HG03025 (cell line): Measurements from ENCODE around the gene TPM1.
"Not testable (repeated sequence)": the region's sequence is repeated elsewhere in the genome, so short reads cannot be mapped to it uniquely, and the experiment has no call there.

Source experiments
- ATAC-seq: cut with Tn5 transposase; IDR thresholded peaks from one replicate; pipeline ENCODE4 v1.9.1; 2021; ENCODE audit warnings: mild to moderate bottlenecking, moderate library complexity; ENCODE audit not compliant: unreplicated experiment, low FRiP score

TPM1 gene

GRCh38 chr15:63041974-63042876 lies at the start of gene TPM1:
Gene TPM1, plus strand, starts transcription at chr15:63042747. Its CDS starts 83 bp downstream, at chr15:63042830.
- ATAC-seq, result no peak

GRCh38 chr15:62993066-62993465 lies 49.5 kb upstream of the TPM1 start:
- no peak for ATAC-seq

GRCh38 chr15:62993632-62994031 lies 48.9 kb upstream of the TPM1 start:
- ATAC-seq, result not testable (repeated sequence)

- no peak for ATAC-seq
Measured at GRCh38 chr15:62994439-62994838, 48.1 kb upstream of the TPM1 start.

DNA sequence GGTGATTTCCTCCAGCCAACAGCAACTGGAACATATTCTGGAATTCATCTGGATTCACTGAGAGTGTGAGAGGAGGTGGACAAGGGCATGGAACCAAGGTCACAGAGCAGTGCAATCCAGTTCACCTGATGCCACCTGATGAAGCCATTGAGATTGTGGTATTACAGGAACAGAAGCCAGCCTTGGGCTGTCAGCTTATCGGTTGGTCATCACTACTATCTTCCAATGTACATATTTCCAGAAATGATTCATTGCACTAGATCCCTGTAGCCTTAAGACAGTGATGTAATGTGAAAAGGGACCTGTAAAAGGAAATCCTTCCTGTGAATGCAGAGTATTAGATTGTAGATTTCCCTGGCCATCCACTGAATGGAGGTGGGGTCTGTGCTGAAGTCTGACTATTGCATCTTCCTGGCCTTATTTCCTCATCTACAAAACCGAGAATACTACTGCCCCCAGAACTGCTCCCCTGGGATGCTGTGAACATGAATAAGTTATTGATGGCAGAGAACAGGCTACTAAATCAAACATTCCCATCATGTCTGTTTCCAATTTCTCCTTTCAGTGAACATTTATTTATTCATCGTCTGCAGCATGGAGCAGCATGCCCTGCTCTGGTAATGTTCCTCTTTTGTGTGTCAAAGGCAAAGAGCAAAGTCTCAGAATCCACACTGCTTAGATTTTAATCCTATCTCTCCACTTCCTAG lies 47.4 kb upstream of the TPM1 start:
- no peak for ATAC-seq

GRCh38 chr15:62997441-62997840 lies 45.1 kb upstream of the TPM1 start:
- ATAC-seq, result no peak

- no peak for ATAC-seq
Measured at GRCh38 chr15:62998262-62998890, 44.2 kb upstream of the TPM1 start.

DNA sequence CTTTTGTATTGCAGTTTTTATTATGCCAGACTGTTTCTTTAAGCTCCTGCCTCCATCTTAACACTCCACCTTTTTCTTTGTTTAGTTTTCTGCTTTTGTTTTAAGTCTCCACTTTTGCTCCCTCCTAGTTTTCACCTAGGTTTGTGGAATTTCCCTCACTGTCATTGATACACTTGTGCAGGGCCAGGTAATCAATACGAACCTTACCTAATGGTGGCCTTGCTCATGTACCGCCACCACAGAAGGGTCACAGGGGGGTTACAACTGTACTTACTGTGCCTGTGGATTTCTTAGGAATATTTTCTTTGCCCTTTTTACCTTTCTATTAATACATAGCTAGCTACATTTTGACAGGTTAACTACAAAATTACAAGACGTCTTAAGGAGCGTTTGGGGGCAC lies 43.4 kb upstream of the TPM1 start:
- no peak for ATAC-seq

GRCh38 chr15:62999923-63000561 lies 42.5 kb upstream of the TPM1 start:
- no peak for ATAC-seq

DNA sequence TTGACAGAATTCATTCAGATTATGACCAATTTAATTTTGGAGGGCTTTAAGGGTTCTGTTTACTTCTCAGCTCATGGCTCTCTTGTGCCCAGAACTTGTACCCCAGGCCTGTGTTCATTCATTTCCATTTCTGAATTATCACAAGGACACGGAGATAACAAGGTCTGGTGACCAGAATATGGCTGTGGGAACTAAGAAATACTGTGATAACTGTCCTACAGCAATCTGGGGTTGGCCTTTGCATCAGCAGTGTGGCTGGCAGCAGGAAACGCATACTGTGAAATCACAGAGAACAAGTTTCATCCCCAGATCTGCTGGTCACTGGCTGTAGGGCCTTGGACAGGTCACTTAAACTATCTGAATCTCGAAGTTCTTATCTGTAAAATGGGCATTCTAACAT lies 41.8 kb upstream of the TPM1 start:
- ATAC-seq, result no peak

DNA sequence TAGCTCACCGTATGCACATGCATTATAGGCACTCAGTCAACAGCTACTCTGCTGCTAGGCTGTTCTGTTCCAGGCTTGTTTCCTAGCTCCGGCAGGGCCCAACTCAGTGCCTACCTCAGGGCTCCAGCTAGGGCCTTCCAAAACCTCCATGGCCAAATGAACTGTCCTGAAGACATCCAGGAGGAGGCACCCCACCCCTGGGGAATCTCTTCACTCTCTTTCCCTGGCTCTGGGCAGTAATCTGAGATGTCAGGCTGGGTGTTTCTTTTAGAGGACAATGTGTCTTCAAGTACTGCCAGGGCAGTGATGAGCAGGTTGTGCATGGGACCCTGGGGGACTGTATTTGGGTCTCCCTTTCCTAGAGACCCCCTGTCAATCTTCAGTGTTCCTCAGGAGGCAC lies 38.3 kb upstream of the TPM1 start:
- ATAC-seq, result no peak

- no peak for ATAC-seq
Measured at GRCh38 chr15:63006032-63006878, 36.3 kb upstream of the TPM1 start.

GRCh38 chr15:63008333-63009049 lies 34.1 kb upstream of the TPM1 start:
- no peak for ATAC-seq

DNA sequence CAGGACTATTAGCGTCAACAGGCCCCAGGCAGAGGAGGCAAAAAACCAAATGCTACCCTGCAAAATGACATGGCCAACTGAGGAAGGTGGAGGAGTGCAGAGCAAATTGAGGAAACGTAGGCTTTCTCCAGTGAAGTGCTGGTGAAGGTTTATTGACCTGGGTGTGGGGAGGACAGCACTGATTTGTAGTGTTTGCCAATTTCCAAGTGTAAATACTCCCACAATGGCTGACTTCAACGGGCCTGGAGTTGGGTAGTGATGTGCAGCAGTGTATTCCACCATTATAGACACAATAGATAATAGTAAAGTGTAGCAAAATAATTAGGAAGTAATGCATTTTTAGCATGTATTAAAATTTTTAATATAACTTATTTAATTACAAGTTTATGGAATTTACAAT lies 32.2 kb upstream of the TPM1 start:
- no peak for ATAC-seq

- no peak for ATAC-seq
Measured at GRCh38 chr15:63010920-63011693, 31.4 kb upstream of the TPM1 start.

- ATAC-seq, result no peak
Measured at GRCh38 chr15:63012444-63012843, 30.1 kb upstream of the TPM1 start.

DNA sequence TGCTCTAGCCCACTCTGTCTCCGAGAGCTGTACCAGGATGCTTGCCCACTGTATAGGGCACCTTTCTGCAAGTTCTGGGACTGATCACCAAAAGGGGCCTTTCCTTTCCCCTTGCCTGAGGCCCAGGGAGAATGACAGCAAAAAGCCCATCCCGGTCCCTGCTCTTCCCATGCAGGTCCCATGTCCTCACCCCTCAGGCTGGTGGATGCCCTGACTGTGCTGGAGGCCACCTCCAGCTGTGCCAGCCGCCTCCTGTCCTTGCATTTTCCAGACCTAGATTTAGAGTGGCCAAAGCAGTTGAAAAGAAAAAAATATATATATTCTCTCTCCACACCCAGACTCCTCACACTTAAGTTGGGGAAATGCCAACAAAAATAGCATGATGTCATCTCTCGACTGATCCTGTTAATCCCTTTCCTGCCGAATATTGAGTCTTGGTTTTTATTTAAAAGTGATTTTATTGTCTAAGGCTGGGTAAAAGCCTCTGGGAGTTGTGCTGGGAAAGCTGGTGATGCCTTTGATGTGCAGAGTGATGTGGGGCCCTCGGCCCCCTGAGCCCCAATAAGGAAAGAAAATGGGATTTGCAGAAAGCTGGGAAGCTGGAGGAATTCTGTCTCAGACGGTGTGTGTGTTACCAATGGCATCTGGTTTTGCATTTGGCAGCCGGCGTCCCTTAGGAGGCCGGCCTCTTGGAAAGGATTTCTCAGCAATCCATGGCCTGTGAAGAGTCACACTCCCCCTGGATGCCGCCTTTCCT lies 29.3 kb upstream of the TPM1 start:
- no peak for ATAC-seq

- no peak for ATAC-seq
Measured at GRCh38 chr15:63014578-63014977, 28.0 kb upstream of the TPM1 start.
